HG03460 (cell line): Measurements from ENCODE around the gene ZNF280A.

Experiments
- ATAC-seq: cut with Tn5 transposase; IDR thresholded peaks from one replicate; pipeline ENCODE4 v1.9.1; 2021; ENCODE audit not compliant: unreplicated experiment

ZNF280A gene

DNA sequence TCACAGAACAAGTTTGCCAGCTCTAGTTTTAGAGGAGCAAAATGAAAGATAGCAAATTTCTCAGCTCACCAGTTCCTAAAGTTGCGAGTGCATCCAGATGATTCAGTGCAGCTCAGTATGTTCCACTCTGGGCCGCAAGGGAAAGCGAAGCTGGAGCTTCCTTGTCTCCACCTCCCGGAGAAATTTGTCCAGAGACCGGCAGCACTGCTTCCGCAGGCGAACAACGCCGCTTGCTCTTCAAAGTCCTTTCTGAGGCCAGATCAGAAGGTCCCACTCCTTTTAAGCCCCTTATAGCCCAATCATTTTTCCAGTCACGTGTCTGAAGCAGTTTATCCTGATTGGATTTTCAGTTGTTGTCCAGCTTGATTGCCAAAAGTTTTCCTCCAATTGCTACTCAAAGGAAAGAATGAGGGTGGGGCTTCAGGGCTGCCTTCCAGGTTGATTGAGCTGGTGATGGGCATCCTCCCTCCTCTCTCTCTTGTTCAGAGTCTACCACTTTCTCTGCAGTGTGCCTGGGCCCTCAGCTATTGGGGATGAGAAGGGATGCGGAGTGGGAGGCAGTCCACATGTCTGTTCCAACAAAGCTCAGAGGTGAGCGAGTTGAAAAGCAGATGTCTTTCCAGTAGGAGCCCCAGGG is at the start of gene ZNF280A:
Gene ZNF280A, minus strand, starts transcription at position 251 of the 637 bp plus-strand sequence. CDS start 4,640 bp downstream, outside the sequence.
- ATAC-seq, result no peak

- no peak for ATAC-seq
These were observed 49.1 kb upstream of the ZNF280A start for GRCh38 chr22:22569218-22569617.

DNA sequence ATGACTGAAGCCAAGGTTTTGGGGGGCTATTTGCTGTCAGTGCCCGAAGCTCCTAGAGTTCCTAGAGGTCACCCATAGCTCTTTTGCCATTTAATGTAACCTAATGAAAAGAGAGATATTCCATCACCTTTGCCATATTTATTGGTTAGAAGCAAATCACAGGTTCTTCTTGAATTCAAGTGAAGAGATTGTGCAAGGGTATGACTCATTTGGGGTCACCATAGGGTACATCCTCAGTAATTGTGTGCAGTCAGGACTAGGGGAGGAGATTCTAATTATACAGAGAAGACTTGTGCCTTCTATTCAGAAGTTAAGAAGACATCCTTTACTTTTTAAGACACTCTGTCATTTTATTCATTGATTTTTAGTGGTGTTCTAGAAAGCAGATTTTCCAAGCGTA is 45.9 kb upstream of the ZNF280A start:
- ATAC-seq, result no peak

DNA sequence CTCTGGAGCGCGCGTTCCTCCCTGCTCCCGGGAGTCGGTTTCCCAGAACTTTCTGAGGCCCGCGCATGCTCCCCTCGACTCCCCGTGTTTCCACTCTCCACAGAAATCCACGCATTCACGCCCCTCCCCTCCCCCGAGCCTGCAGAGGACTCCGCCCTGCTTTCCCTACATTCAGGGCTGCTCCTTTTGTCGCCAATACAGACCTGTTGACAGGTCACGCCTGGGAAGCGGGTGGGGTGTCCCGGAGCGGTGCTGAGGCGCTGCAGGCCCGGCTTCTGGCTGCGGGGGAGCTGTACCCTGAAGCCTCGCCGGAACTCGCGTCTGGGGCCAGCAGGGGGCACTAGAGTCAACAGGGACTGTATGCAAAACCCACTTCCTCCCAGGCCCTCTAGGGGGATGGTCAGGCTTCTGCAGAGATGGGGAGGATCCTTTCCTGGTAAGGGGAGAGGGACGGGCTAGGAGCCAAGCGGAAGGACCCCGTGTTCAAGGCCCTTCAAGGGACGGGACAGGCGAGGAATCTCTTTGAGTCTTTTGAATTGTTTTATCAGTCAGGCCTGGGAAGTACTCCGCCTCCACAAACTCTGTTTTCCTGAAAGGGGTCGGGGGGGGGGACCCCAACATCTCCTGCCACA is 39.0 kb upstream of the ZNF280A start, which contains the start of gene PRAME:
Gene PRAME, minus strand, starts transcription at position 294 of the 632 bp plus-strand sequence. CDS start 2,433 bp downstream, outside the sequence.
- ATAC-seq, result peak; percentile 61

DNA sequence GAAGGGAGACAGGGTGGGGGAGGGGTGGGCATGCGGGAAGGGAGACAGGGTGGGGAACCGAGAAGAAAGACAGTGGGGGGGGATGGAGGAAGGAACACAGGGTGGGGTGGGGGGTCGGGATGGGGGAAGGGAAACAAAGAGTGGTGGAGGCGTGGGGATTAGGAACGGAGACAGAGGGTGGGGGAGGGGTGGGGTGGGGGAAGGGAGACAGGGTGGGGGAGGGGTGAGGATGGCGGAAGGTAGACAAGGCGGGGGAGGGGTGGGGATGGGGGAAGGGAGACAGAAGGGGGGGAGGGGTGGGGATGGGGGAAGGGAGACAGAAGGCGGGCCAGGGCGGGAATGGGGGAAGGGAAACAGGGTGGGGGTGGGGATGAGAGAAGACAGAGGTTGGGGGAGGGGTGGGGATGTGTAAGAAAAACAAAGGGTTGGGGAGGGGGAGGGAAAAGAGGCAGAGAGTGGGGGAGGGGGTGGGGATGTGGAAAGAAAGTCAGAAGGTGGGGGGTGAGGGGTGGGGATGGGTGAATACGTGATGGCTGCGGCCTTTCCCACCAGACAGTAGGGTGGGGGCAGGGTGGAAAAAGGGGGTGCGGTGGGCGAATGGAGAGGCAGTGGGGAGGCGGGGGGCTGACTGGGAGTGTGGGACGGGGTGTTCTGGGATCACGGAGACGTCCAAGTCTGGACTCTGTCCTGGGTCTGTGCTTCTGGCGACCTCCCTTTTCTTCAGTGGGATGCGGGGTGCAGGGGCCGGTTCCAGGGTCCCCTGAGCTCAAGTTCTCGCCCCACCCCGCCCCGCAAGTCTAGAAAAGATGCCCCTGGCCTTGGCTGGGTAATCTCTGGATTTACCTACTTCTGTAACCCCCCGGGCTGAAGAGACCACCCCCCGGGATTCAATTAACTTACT is 38.3 kb upstream of the ZNF280A start:
- no peak for ATAC-seq

- no peak for ATAC-seq
These were observed 37.2 kb upstream of the ZNF280A start for GRCh38 chr22:22556995-22557925.

DNA sequence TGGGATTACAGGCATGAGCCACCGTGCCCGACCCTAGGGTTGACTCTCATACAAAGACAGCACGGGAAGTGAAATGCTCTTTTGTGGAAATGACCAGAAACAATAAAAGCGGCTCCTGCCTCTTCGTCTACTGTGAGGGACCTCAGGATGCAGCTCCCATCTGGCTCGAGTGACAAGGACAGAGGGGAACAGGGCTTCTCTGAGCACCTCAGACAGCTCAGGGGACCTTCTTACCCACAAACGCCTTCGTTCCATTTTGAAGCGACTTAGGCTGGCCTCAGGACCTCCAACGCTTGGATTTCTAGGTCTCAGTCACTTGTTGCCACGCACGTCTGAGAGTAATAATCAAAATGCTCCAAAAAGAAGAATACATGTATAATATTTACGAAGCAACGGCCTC is 36.5 kb upstream of the ZNF280A start:
- ATAC-seq, result no peak

GRCh38 chr22:22555596-22555995 is 35.5 kb upstream of the ZNF280A start:
- ATAC-seq, result no peak

DNA sequence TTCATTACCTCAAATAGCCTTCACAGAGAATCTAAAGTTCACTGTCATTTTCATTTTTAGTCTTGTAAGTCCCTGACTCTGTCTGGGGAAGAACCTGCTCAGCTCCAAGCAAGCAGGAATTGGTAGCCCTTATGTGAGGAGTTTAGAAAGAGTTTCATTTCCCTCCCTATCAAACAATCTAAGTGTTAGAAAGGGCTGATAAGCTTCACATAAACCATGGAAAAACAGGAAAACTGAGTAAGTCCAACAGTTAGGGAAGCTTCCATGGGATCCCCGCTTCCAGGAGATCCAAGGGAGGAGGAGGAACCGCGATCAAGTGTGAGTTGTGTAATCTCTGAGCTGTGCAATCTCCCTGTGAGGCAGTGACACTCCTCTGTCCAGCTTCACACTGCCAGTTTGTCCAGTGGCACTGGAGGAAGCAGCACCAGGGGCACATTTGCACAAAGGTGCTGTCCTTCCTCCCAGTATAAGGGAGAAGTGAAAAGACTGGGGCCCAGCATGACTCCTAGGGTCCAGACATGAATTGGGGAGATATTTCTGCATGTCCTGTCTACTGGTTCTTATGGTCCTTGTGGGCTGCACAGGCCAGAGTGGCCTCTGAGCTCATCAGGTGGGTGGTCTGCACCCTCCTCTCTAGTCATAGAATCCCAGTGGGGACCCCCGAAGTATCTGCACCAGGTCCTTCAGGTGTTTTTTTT is 34.7 kb upstream of the ZNF280A start:
- no peak for ATAC-seq

GRCh38 chr22:22553735-22554586 is 33.9 kb upstream of the ZNF280A start:
- no peak for ATAC-seq

GRCh38 chr22:22553141-22553540 is 33.1 kb upstream of the ZNF280A start:
- ATAC-seq, result no peak

DNA sequence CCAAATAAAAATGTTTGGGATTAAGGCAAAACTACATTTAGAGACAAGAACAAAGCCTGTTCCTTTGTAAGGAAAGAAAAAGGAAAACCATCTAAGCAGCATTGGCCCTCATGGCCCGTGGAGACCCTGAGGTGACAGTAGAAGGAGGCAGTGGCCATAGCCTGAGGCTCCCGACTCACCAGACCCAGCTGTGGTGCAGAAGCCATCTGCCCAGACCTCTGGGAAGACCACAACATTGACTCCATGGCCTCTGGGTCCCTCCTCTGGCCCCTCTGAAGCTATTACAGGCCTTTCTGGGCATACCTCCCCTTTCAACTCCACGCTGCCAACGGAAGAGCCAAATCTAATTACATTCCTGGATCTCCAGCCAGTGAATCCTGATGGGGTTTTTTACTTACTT is 32.6 kb upstream of the ZNF280A start:
- ATAC-seq, result no peak

GRCh38 chr22:22550789-22551434 is 30.8 kb upstream of the ZNF280A start:
- ATAC-seq, result no peak

GRCh38 chr22:22548910-22549309 is 28.8 kb upstream of the ZNF280A start:
- no peak for ATAC-seq

- ATAC-seq, result no peak
These were observed 28.2 kb upstream of the ZNF280A start for GRCh38 chr22:22548317-22548716.

DNA sequence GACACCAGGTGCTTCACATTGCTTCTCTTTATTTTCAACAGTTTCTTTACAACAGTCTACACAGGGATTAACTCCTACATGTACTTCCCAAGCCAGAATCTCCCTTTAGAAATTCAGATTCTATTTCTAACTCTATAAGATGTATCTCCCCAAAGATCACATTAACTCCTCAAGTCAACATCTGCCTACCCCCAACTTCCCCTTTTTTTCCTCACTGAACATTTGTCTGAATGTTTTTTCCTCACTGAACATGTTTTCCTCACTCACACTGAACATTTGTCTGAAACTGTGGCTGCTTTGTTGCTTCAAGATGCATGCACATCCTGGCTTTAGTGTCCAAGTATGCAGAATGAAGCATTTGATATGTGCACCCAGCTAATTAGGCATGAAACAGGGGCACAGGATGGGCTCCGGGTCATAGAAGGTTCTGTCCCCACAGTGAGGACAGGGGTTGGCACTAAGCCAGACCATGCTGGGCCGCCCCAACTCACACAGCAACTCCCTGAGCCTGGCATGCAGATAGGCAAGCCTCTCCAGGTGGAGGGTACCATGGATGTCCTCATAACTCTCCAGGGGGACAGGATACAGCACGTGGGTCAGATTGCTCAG is 27.7 kb upstream of the ZNF280A start:
- no peak for ATAC-seq

- ATAC-seq, result no peak
These were observed 27.2 kb upstream of the ZNF280A start for GRCh38 chr22:22547226-22547625.

DNA sequence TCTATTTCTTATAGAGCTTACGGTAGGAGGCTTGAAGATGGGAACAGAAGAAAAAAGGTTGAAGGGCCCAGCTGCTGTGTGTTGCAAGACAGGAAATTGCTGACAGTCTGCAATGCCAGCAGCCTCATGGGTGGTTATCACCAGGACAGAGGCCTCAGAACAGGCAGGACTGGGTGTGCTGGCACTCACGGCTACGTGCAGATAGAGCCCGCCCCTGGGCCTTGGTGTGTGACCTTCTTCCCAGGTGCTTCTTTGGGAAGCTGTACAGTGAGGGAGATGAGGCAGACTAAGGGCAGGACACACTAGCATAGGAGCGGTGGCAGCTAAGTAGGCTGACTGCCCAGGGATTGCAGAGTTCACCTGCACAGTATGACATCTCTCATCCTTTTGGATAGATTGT is 26.4 kb upstream of the ZNF280A start:
- ATAC-seq, result no peak
